HG03460 (cell line): ENCODE measurements around the gene DCLRE1B.
A peak's percentile ranks its signal among the peaks of the same experiment; 100 is the strongest.

Source experiments
- ATAC-seq: cut with Tn5 transposase; IDR thresholded peaks from one replicate; pipeline ENCODE4 v1.9.1; 2021; ENCODE audit not compliant: unreplicated experiment

The DCLRE1B gene

DNA sequence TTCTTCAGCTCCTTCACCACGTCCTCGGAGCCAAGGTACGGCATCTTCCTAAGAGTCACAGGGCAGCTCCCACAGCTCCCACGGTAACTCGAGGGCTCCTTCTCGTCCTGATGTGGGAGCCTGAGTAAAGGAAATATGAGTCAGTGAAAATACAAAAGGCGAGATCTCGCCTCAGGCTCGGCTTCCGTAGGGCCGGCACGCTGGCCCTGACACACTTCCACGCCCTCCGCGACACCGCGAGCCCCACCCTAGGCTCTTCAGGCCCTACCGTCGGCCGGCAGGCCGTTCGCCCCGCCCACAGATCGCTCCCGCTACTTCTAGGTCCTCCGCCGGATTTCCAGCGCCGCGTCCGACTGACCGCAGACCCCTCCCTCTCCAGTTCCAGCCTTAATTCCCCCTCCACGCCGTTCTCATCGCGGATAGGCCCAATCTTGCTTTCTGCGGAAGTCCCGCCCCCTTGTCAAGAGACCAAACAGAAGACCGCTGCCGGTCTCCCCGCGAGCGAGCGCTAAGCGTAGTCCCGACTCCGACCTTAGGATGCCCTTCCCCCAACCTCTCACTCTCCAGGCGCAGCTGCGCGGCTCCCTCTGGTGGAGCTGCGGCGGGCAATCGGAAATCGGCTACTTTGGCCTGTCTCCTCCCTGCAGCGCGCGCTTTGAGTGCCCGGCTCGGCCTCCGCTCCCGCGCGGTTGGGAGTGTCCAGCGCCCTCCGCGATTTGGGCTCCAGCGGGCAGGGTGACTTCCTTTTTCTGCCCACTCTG, at the start of gene DCLRE1B, which contains the start of gene AP4B1:
Gene DCLRE1B (plus strand): TSS at position 653 of the 761 bp plus-strand sequence. CDS start 261 bp downstream, outside the sequence.
Gene AP4B1 (minus strand): TSS at position 126 of the 761 bp plus-strand sequence. CDS start 82 bp downstream, at position 44.
- peak; percentile 88 for ATAC-seq

DNA sequence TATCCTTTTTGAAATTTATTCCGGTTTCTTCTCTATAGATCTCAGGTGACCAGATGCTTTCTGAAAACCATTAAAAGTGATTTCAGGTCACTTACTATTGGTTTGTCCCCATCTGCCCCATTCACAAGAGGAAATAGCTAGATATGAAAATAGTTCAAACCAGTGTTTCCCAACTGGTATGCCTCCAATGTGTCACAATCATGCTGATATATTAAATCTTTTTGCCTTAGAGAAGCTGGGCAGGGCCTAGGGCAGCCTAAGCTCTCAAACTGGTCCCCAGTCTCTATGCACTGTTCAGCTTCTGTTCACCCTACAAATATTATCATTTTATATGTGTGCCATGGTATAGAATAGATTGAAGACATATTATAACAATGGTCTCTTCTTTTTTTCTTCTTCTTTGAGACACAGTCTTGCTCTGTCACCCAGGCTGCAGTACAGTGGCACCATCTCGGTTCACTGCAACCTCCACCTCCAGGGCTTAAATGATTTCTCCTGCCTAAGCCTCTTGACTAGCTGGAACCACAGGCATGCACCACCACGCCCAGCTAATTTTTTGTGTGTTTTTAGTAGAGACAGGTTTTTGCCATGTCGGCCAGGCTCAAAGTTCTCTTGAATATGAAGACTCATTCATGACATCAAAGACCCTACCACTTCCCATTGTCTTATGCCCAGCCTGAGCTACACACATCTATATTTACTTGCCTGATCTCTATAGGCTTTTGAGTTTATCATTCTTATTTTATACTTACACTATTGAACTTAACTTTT, 49.3 kb upstream of the DCLRE1B start:
- no peak for ATAC-seq

DNA sequence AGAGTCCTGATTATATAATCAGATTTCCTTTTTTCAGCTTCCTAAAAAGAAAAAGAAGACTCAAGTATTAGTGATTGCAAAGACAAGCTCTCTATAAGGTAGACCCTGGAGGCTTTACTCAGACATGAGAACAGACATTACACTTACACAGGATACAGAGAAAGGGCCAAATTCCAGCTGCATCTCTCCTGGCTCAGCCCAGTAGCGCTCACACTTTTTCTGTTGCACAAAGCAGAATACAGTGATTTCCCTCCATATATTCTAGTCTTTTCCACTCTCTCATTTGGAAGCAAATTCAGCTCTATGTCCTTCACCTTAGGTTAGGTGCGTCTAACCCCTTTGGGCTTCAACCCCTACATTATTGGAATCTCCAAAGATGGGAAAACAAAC, 48.7 kb upstream of the DCLRE1B start:
- ATAC-seq: no peak

DNA sequence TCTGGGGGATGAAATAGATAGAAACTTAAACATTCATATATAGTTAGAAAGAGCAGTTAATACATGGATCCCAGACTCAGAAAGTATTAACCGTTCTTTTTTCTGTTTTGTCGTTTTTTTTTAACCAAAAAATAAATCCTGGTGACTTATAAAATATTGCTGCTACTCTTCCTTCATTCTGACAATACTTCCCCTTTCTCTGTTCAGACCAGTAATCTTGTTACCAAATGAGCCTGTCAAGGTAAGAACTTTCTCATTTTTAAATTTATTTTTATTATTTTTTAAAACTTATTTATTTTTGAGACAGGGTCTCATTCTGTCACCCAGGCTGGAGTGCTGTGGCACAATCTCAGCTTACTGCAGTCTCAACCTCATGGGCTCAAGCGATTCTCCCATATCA, 47.4 kb upstream of the DCLRE1B start:
- no peak for ATAC-seq

DNA sequence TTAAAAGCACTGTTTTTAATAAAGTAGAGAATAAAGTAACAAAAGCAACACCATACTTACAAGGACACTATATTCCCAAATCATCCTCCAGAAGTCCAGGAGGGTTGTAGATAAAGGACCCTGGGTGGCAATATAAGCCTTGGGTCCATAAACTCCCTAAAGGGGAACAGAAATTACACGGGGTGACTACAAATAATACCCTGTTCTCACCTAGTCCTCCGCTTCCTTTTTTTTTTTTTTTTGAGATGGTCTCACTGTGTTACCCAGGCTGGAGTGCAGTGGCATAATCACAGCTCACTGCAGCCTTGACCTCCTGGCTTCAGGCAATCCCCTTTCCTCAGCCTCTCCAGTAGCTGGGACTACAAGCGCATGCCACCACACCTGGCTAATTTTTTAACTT, 46.7 kb upstream of the DCLRE1B start:
- ATAC-seq: no peak

DNA sequence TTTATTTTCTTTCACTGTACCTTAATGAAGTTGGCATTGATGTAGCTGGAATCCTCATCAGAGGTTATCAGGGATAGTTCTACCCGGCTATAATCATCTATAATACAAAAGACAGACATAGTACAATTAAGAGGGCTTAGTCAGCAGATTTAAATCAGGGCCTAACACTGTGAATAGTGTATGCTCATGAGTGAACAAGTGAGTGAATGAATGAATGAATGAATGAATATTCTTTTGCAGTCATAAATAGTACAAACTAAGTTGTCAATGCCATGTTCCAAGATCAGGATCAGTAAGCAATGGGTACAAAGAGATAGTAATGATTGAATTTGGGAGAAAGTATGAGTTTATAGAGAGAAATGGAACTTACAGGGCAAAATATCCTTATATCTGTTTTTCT, 46.1 kb upstream of the DCLRE1B start:
- ATAC-seq: no peak

DNA sequence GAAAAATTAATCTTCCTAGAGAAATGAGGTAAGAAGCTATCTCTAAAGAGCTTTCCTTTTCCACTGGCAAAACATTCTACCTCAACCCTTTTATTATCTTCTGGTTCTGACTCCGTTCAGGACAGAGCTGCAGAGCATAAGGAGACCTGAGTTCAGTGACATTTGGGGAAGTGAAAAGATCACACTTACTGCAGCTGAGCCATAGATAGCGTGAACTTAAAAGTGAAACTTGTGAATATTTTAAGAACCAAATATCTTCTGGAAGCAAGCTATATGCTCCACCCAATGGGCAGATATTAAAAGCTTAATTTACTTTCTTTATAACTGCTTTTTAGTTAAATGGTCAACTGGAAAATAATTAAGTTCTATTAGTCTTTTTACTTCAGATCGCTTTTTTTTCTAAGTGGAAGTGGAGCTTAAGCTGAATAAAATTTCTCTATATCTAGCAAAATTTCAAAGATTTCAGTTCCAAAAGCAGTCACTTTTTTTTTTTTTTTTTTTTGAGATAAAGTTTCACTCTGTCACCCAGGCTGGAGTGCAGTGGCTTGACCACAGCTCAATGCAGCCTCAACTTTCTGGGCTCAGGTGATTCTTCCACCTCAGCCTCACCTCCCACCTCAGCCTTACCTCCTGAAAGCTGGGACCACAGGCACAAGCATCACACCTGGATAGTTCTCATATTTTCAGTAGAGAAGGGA, 45.5 kb upstream of the DCLRE1B start:
- peak; percentile 91 for ATAC-seq

DNA sequence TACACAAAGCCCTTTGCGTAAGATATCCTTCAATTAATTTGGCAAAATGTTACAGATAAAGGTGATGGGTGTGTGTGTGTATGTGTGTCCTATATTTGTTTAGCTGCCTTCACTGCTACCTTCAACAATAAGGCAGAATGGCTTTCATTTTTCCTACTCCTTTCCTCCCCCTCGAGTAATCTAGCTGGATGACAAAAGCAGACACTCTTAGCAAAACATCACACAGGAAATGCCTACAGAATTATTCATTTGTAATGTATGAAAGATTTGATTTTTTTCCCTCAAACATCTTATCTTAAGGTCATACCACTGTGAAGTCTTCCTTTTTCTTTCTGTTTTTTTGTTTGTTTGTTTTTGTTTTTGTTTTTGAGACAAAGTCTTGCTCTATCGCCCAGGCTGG, 44.2 kb upstream of the DCLRE1B start:
- ATAC-seq: no peak

DNA sequence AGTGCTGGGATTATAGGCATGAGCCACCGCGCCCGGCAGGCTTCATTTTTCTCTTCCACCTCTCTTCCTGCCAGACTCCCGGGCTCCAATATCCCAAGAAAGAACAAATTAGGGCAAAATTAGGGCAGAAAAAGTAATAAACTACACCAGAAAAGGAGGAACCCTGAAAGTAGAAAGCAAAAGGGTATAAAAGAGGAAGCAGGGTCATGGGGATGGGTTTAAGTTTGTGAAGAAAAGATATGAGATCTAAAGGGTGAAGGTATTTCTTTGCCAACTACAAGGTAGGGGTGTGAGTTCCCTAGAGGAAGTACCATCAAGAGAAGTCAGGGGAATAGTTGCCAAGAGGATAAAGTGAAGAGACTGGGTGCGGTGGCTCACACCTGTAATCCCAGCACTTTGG, 43.5 kb upstream of the DCLRE1B start:
- no peak for ATAC-seq

DNA sequence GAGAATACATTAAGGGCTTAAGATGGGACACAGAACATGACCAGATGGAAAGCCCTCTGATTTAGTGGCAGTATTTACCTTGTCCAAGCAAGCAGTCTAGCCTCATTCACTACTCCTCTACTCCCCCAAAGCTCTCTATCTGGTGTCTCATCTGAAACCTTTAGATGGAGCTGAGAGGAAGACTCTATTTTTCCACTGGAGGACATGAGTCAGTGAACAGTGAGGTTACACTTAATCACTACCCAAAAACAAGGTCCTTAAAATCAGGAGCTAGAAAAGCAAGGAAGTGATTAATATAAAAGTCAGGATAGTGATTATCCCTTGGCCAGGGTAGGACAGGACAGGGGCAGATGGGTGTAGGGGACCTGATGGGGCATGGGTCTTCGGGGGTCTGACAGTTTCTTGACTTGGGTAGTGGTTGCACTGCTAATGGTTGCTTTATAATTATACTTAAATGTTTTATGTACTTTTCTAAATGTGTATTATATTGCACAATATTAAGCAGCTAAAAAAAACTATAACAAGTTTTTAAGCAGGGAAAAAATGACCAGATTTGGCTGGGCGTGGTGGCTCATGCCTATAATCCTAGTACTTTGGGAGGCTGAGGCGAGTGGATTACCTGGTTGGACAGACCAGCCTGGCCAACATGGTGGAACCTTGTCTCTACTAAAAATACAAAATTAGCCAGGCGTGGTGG, 36.6 kb upstream of the DCLRE1B start:
- no peak for ATAC-seq

DNA sequence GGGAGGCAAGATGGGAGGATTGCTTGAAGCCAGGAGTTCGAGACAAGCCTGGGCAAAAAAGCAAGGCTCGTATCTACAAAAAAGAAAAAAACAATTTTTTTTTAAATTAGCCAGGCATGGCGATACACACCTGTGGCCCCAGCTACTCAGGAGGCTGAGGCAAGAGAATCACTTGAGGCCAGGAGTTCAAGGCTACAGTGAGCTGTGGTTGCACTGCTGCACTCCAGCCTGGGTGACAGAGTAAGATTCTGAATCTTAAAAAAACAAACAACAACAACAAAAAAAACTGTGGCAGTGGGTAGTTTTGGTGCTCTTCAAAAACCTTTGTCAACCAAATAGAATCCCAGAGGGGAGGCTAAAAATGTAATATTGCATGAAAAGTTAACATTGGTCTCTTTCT, 34.3 kb upstream of the DCLRE1B start:
- ATAC-seq: no peak

DNA sequence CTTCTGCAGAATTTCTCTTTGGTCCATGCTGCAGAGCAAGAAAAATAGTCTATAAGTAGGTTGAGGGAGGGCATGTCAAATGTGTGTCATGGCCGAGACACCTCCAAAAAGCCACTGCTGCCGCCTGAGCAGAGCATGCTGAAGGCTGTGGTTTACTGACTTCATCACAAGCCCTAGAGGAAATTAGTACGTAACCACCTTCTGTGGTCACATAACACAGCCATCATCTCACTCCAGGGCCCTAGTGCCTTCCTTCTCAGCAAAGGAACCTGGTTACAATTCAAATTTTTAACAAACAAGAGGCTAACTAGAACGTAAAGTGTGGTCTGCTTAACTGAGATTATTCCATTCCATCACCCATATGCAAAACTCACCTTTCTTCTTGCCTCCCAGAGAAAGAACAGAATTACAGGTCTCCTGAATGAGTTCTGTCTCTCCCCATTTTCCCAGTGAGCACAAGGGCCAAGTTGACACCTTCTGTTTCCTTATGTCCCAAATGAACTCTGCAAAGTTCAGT, 33.5 kb upstream of the DCLRE1B start, which contains the start of gene PTPN22:
Gene PTPN22 (minus strand): TSS at position 116 of the 517 bp plus-strand sequence.
- ATAC-seq: peak; percentile 88

DNA sequence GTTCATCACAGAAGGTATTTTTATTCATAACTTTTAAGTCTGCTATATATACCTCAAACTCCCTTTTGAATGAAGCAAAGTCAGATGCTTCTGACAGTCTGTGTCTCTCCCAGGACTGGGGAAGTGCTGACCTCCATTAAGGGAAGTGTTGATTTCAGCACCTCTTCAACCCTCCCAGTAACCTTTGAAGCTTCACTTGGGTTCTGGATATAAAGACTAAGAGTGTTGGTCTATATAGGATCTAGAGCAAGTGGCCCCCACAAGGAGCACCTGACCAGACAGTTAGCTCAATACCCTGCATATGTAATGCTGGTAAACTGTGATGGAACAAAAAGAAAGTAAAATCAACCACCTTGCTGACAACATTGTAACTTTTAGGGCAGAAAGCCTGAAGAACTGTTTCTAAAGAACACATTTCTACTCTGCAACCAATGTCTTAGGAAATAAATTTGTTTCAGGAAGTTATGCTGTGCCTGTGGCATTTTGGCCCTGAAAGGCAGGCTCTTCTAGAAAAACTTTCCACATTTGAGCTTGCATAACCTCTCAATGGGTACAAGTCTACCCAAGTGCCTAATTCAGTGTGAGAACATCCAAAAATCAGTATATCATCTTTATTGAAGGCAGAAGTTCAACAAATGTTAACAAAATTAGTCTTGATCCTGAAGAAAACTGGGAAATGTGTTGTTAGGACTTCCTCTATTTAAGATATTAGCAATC, 32.7 kb upstream of the DCLRE1B start:
- peak; percentile 8 for ATAC-seq

DNA sequence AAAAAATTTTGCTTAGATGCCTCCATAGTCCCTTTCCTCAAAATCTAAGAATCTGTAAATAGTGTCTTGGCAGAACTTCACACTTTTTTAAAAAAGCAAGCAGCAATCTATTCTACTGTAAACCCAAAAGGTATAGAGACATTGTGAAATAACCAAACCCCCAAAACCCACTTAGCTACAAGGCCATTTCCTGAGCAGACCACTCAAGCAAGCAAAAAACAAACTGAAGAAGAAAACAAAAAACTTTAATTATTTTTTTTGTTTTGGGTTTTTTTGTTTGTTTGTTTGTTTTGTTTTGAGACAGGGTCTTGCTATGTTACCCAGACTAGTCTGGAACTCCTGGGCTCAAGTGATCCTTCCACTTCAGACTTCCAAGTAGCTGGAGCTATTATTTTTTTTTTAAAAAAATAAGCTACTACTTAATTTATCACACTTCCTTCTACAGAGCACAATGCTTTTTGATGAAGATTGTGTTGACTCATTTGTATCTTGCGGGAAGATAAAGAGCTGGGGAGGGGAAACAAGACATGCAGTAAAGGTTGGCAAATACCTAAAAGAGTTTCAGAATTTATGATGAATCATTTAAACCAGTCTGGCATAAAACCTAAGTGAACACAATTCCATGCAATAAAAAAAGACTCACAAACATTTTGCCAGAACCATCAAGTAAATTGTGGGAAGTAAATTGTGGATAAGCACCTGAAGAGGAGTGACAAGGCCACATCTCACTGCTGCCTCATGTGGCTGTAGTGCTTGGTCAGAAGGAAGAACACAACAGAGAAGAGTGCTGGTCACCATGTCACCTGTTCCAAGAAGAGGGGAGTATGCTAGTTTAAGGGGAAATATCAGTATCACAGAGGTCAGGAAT, 30.9 kb upstream of the DCLRE1B start:
- no peak for ATAC-seq

DNA sequence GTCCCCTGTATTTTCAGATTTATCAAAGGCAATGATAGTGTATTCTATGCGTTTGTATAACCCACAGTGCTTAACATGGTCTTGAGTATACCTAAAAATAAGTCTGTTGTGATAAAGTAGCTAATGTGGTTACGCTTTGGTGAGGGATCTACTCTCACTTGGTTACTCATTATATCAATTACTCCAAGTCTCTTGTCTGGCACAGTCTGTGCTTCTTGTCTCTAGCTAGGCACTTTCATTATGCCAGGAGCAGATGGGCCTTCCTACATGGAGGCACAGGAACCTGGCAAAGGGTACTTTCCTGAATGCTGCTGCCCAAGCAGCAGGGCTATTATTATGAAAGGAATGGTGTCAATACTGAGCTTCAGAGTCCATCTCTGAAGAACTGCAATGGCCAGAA, 29.4 kb upstream of the DCLRE1B start:
- ATAC-seq: peak; percentile 37

DNA sequence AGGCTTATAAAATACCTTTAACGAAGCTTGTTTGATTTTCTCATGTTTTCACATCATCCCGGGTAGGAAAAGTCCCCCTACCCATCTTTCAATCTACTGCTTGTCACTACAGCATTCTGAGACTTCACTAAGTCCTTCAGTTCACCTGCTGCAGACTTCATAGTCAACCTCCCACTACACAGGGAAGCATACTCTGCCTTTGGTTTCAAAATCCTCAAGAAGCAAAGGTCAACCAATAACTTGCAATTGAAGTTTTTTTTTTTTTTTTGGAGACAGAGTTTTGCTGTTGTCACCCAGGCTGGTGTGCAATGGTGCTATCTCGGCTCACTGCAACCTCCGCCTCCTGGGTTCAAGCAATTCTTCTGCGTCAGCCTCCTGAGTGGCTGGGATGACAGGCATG, 28.9 kb upstream of the DCLRE1B start:
- ATAC-seq: no peak

DNA sequence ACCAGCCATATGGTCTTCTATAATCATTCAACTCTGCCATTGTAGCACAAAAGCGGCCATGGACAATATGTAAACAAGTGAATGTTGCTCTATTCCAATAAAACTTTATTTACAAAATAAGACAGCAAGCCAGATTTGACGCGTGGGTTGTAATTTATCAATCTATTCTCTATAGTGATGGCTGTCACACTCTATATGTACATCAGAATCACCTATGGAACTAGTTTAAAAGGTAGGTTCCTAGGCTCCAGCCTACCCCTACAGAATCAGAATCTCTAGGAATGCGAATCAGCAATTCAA, 25.4 kb upstream of the DCLRE1B start:
- ATAC-seq: no peak

DNA sequence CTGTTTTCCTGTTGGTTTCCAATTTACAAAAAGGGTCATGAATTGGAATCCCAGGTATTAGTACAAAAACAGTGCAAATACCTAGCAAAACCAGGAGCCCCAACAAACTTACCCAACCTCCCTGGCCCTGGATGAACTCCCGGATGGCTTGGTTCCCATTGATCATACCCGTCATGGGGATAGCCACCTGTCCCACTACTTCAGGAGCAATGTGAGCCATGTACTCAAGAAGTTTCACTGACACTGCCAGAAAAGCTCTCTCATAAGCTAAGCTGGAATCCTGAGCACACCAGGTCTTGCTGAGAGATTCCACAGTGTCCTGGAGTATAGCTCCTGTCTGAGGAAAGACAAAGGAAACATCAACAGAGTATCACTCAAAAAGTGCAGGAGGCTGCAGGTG, 23.5 kb upstream of the DCLRE1B start:
- no peak for ATAC-seq
